ENCODE data around the gene SLC17A7. TPM values are rescaled to one million over a fixed set of nuclear protein-coding genes. Genes with fewer than 3 reads are reported as not detected.
A peak's percentile ranks its signal among the peaks of the same experiment; 100 is the strongest.

SLC17A7 gene
- total RNA-seq, 1 donor from 2014 or later = not detected

- TF ChIP-seq, protein P1, sequence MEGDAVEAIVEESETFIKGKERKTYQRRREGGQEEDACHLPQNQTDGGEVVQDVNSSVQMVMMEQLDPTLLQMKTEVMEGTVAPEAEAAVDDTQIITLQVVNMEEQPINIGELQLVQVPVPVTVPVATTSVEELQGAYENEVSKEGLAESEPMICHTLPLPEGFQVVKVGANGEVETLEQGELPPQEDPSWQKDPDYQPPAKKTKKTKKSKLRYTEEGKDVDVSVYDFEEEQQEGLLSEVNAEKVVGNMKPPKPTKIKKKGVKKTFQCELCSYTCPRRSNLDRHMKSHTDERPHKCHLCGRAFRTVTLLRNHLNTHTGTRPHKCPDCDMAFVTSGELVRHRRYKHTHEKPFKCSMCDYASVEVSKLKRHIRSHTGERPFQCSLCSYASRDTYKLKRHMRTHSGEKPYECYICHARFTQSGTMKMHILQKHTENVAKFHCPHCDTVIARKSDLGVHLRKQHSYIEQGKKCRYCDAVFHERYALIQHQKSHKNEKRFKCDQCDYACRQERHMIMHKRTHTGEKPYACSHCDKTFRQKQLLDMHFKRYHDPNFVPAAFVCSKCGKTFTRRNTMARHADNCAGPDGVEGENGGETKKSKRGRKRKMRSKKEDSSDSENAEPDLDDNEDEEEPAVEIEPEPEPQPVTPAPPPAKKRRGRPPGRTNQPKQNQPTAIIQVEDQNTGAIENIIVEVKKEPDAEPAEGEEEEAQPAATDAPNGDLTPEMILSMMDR (IDR thresholded peaks at IDR 0.05; ENCODE audit: insufficient read depth, low read length, poor library complexity, severe bottlenecking) = no peak
- Histone ChIP-seq H3K4me3 (ENCODE audit: low read depth, low read length) (no peak overlapping the region), H3K36me3 (ENCODE audit: control insufficient read depth, insufficient read depth, low read length) (no peaks in the 10 kb centered on the region), H3K27me3 (ENCODE audit: control insufficient read depth, insufficient read depth, low read length) (no peaks in the 10 kb centered on the region)
- DNase-seq (ENCODE audit: low read depth) = no peak
These were observed 15.0 kb upstream of the SLC17A7 start for GRCh38 chr19:49456326-49456725.

- H3K4me3 ChIP-seq (ENCODE audit: low read depth, low read length) = no peak overlapping the region
- TF ChIP-seq, protein P1 (IDR thresholded peaks at IDR 0.05; ENCODE audit: insufficient read depth, low read length, poor library complexity, severe bottlenecking) = no peak
- DNase-seq (ENCODE audit: low read depth) = no peak
- H3K36me3 ChIP-seq (ENCODE audit: control insufficient read depth, insufficient read depth, low read length) = no peaks in the 10 kb centered on the region
- H3K27me3 ChIP-seq (ENCODE audit: control insufficient read depth, insufficient read depth, low read length) = no peaks in the 10 kb centered on the region
These were observed 14.4 kb upstream of the SLC17A7 start for GRCh38 chr19:49455773-49456172.

GRCh38 chr19:49453757-49454240 lies 12.5 kb upstream of the SLC17A7 start:
- Histone ChIP-seq H3K36me3 (ENCODE audit: control insufficient read depth, insufficient read depth, low read length) (no peaks in the 10 kb centered on the region), H3K27me3 (ENCODE audit: control insufficient read depth, insufficient read depth, low read length) (no peaks in the 10 kb centered on the region), H3K4me3 (ENCODE audit: low read depth, low read length) (peak overlapping the region; percentile 83)
- DNase-seq (ENCODE audit: low read depth) = no peak
- TF ChIP-seq, protein P1 (IDR thresholded peaks at IDR 0.05; ENCODE audit: insufficient read depth, low read length, poor library complexity, severe bottlenecking) = no peak

DNA sequence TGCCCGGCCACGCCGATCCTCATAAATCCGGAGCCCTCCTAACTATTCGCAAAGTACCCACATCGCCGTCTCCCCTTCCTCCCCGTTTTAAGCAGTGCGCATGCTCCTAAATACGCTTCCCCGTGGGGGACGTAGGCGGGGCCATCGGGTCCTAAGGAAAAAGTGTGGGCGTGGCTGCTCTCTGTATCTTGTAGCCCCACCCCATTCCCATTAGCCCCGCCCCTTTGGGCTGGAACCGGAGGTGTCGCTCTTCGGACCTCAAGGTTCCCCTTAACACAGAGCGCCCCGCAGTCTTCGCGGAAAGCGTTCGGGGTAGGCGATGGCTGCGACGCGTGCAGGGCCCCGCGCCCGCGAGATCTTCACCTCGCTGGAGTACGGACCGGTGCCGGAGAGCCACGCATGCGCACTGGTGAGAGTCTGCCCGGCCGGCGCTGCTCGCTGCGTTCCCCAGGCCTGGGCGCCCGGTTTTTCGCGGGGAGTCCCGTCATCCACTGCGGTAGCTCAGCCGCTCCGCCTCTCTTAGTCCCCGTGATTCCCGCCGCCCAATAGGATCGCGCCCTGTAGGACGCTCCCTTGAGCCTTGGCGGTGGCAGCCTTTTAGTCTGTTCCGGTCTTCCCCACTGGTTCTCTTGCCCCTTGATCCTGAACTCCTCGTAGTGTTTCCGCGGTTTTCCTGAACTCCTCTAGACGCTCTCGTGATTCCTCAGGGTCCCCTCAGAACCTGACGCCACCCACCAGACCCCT lies 11.9 kb upstream of the SLC17A7 start, which contains the start of gene ALDH16A1:
TSS of gene ALDH16A1 (plus strand) at position 213 of the 744 bp plus-strand sequence. CDS start at position 320, 107 bp downstream.
- H3K27me3 ChIP-seq (ENCODE audit: control insufficient read depth, insufficient read depth, low read length) = no peaks in the 10 kb centered on the region
- no peaks in the 10 kb centered on the region for H3K36me3 ChIP-seq (ENCODE audit: control insufficient read depth, insufficient read depth, low read length)
- TF ChIP-seq, protein P1 (IDR thresholded peaks at IDR 0.05; ENCODE audit: insufficient read depth, low read length, poor library complexity, severe bottlenecking) = no peak
- H3K4me3 ChIP-seq (ENCODE audit: low read depth, low read length) = peak within 1 kb of the TSS; percentile 83
- DNase-seq (ENCODE audit: low read depth) = peak; percentile 84

DNA sequence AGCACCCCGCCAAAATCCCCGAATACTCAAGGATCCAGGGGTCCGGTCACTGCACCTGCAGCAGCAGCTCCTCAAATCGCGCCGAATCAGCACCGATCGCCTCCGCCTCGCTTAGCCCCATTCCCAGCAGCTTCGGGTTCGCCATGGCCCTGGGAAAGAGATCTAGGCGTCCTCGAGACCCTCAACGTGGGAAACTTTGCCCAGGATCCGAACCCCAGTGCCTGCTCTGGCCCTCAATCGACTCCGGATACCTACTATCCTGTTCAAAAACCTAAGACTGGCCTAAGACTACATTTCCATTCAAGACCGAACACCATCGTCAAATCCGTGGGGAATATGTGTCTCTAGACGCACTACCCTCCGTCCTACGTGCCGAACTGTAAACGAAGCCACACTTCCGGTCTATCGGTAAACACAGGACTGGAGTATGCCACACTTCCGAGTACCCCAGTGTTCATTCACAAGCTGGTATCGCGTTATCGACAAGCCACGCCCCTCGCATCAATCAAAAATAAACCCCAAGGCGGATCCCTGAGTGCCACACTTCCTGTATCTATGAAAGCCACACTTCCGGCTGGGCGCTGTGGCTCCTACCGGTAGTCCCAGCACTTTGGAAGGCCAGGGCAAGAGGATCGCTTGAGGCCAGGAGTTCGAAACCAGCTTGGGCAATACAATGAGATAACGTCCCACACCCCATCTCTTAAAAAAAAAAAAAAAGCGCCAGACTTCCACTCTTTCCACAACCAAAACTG lies 10.3 kb upstream of the SLC17A7 start, which contains the start of gene PIH1D1:
TSS of gene PIH1D1 (minus strand) at position 385 of the 752 bp plus-strand sequence. CDS start at position 145, 240 bp downstream.
- Histone ChIP-seq H3K4me3 (ENCODE audit: low read depth, low read length) (peak within 1 kb of the TSS; percentile 83), H3K27me3 (ENCODE audit: control insufficient read depth, insufficient read depth, low read length) (no peaks in the 10 kb centered on the region), H3K36me3 (ENCODE audit: control insufficient read depth, insufficient read depth, low read length) (no peaks in the 10 kb centered on the region)
- TF ChIP-seq, protein P1 (IDR thresholded peaks at IDR 0.05; ENCODE audit: insufficient read depth, low read length, poor library complexity, severe bottlenecking) = peak; percentile 7
- peak; percentile 97 for DNase-seq (ENCODE audit: low read depth)

All from kidney epithelial cell (primary cell).